AG09309 (cell line): ENCODE data around the gene LRRC37B.
"Not testable (repeated sequence)": the region's sequence is repeated elsewhere in the genome, so short reads cannot be mapped to it uniquely, and the experiment has no call there.

ENCODE experiments used
- DNase-seq: peaks from one replicate; pipeline ENCODE4 v3.0.0-alpha.2; 2010; ENCODE audit warnings: low read depth
- H3K4me3 ChIP-seq: 2 replicates; pipeline ENCODE4 v1.5.1; 2011; ENCODE audit warnings: mild to moderate bottlenecking, low read depth, low read length, moderate library complexity; ENCODE audit not compliant: control insufficient read depth
- CTCF ChIP-seq: IDR thresholded peaks from 2 replicates; pipeline ENCODE4 v1.5.1; 2011; ENCODE audit warnings: mild to moderate bottlenecking, low read depth, low read length, inconsistent platforms; ENCODE audit not compliant: insufficient read depth, control insufficient read depth; ENCODE audit errors: missing control alignments

LRRC37B gene

GRCh38 chr17:32066123-32066680 is 59.0 kb downstream of the LRRC37B start:
- H3K4me3 ChIP-seq, DNase-seq: not testable (repeated sequence)

GRCh38 chr17:32066863-32067642 is 59.9 kb downstream of the LRRC37B start:
- not testable (repeated sequence) for H3K4me3 ChIP-seq, DNase-seq
- TF ChIP-seq CTCF = peak; percentile 20

GRCh38 chr17:32069067-32069466 is 61.9 kb downstream of the LRRC37B start:
- H3K4me3 ChIP-seq, DNase-seq: not testable (repeated sequence)

- DNase-seq = not testable (repeated sequence)
Measured at GRCh38 chr17:32071961-32072360, 64.8 kb downstream of the LRRC37B start.

GRCh38 chr17:32073131-32073530 is 65.9 kb downstream of the LRRC37B start:
- DNase-seq, H3K4me3 ChIP-seq: not testable (repeated sequence)

More at GRCh38 chr17:32071961-32072360, 64.8 kb downstream of the LRRC37B start:
- H3K4me3 ChIP-seq = not testable (repeated sequence)

GRCh38 chr17:32079753-32080152 is 72.6 kb downstream of the LRRC37B start:
- DNase-seq = peak; percentile 10
- not testable (repeated sequence) for H3K4me3 ChIP-seq

GRCh38 chr17:32083550-32083979 is 76.4 kb downstream of the LRRC37B start:
- peak overlapping the region; percentile 48 for H3K4me3 ChIP-seq
- DNase-seq = not testable (repeated sequence)

- DNase-seq = not testable (repeated sequence)
- peak overlapping the region; percentile 48 for H3K4me3 ChIP-seq
Measured at GRCh38 chr17:32084003-32084941, 77.1 kb downstream of the LRRC37B start.

- H3K4me3 ChIP-seq, DNase-seq: not testable (repeated sequence)
Measured at GRCh38 chr17:32084942-32085829, 78.0 kb downstream of the LRRC37B start.

- not testable (repeated sequence) for DNase-seq, H3K4me3 ChIP-seq
Measured at GRCh38 chr17:32086833-32087232, 79.7 kb downstream of the LRRC37B start.

GRCh38 chr17:32092062-32092461 is 84.9 kb downstream of the LRRC37B start:
- H3K4me3 ChIP-seq, DNase-seq: not testable (repeated sequence)
